Measurements from ENCODE around the gene XPO5.
"Not testable (repeated sequence)": the region's sequence is repeated elsewhere in the genome, so short reads cannot be mapped to it uniquely, and the experiment has no call there.

The XPO5 gene

DNA sequence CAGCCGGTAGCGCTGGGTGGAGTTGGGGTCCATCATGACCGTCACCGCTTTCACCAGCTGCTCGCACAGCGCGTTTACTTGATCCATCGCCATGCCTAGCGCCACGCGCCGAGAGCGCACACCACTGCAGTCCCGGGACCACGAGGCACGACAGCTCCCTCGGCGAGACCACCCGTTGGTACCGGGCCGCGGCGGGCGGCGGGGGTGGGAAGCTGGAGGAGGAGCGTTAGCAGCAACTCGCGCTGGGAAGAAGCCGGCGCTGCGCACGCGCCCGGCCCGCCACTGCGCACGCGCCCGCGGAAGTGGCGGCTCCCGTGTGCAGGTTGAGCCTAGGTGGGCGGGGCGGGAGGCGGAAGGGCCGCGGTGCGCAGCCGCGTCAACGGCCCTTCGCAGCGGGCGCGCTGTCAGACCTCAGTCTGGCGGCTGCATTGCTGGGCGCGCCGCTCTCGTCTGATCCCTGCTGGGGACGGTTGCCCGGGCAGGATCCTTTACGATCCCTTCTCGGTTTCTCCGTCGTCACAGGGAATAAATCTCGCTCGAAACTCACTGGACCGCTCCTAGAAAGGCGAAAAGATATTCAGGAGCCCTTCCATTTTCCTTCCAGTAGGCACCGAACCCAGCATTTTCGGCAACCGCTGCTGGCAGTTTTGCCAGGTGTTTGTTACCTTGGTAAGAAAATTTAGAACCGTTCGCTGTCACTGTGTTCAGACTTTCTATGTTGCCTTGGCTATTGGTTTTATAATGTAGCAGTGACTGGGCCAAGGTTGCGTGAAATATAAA lies at the start of gene XPO5, which contains the start of gene POLH:
Gene XPO5, minus strand, starts transcription at position 267 of the 780 bp plus-strand sequence. Its CDS starts 174 bp downstream, at position 93.
Gene POLH, plus strand, starts transcription at position 414 of the 780 bp plus-strand sequence. CDS start 6,135 bp downstream, outside the sequence.
- DNase-seq (ENCODE audit: low read depth in 2 of 2): peak; percentile 80 to 87

DNA sequence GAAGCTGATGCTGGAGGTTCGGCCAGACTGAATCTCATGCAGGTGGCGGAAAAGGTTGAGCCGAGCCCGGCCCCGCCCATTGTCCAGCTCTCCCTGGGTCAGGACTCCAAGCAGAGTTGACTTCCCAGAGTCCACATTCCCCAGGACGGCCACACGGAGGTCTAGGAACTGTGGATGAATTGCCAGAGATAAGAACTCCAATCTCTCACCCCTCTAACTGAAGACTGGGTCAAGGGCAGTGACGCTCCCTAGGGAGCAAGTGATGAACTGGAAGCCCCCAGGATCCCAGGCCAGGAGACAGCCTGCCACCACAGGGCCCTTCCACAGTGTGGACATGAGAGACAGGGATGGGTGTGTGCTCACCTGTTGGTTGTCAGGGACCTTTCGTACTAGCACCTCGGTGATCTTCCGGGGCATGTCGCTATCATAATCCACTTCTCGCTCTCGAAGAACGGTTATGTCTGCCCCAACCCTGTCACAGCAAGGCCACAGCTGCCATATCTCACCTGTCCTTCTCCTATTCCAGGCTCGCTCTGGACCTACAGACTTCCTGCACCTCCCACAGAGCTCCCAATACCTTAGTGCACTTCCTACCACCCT lies 49.7 kb upstream of the XPO5 start:
- no peak for DNase-seq (ENCODE audit: low read depth in 2 of 2)

DNA sequence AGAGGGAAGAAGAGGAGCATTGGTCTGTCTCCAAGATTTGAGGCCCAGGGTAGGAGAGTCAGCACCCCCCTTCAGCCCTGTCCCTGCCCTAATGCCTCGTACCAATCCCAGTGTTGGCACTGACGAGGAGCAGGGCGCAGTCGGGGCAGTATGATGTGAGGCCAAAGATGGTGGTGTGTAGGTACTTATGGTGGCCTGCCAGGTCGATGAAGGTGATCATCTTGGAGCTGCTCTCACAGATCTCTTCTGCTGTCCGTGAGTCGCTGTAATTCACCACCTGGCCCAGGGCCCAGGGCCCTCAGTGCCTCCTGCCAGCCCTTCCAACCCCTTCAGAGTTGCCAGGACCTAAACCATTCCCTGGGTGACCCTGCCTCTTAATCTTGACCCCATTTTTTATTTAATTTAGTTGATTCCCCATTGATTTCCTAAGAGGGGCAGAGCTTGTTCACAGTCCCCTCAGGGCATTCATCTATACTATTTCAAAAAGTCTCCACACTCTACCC lies 49.0 kb upstream of the XPO5 start:
- no peak for DNase-seq (ENCODE audit: low read depth in 2 of 2)

DNA sequence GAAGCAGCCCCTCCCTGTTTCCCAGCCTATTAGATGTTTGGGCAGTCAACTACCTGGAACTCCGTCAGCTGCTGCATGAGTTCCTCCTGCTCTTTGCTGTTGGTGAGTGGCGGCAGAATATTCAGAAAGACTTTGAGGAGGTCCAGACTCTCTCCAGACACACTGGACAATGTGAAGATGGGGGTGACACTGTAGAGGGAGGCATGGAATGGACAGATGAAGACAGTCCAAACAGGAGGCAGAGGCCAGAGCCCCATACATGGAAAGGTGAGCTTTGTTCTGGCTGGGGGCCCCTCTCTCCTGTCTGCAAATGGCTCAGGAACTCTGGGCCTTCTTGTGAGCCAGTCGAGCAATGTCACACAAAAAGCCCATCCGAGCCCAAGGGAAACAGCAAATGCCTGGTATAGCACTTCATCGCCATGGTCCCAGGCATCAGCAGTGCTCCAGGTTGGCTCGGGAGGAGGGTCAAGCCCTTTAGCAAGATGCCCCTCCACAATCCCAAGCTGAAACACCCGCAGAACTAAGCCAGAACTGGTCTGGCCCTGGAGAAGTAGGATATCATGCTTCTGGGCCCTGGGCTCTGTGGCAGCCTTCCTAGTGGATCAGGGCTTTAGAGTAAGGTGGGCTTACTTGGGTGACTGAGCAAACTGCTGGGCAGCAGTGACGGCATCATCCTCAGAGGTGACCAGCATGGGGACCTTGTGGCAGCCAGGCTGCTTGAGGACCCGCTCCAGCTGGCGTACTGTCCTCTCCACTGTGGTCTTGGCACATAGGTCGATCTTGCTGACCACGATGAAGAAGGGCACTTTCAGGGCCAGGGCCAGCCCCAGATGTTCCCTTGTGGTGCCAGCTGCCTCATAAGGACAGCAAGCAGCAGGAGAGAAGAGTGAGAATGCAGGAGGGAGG lies 48.3 kb upstream of the XPO5 start:
- no peak for DNase-seq (ENCODE audit: low read depth in 2 of 2)

DNA sequence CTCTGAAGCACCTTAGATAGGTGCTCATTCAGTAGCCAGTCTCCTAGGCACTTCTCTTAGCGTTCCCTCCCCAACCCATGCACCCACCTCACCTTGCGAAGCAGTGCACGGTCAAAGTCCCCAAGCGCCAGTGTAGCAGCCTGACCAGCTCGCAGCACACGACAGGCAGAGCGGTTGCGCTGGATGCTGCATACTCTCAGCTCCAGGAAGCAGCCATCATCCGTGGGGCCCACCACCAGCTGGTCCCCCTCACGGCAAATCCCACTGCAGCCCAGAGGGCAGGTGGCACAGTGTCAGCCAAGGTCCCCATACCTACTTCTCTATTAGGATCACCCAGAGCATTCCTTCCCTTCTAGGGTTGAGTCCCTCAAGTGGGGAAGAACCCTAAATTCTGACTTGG lies 46.7 kb upstream of the XPO5 start:
- DNase-seq (ENCODE audit: low read depth in 2 of 2): no peak

DNA sequence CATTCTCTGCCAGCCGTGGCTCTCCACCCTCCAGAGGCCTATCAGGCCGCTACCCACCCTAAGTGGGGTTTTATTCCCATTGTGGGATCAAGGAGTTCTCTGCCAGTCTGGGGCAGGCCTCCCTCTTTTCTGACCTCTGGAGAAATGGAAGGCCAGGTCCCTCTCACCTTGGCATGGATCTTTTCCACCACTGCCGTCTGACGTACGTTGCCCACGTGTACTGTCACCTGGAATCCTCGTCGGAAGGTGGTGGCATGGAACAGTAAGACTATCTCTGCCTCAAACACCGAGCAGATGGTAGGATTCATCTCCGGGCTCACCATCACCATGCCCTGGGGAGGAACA lies 46.0 kb upstream of the XPO5 start:
- no peak for DNase-seq (ENCODE audit: low read depth in 2 of 2)

DNA sequence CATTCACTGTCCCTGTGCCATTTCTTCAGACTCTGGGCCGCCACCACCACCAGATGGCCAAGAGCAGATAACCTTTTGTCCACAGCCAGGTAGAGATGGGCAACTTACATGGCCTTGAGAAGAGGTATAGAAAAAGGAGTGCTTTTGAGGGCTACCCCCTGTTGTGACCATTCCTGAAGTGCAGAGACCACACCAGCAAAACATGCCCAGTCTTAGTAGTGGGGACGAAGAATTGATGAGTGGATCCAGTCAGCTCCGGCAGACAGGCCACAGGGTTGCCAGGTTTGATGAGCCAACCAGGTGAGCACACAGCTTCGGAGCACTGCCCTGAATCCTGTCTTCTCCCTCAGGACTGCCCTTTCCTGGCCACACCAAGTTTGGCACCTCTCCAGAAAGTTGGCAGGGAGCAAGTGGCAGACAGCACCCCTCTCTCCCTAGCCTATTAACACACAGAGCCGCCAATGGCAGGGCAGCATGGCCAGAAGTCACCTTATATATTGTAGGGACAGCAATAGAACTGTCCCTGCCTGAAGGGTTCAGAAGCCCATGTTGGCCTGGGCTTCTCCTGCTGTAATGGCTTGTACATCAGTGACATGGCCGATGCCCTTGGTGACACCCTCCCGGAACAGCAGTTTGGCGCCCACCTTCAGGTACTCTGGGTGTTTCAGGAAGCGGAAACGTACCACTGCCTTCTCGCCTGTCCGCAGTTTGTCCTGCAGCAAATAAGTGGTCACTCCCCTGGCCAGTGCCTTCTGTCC lies 45.4 kb upstream of the XPO5 start:
- no peak for DNase-seq (ENCODE audit: low read depth in 2 of 2)

DNA sequence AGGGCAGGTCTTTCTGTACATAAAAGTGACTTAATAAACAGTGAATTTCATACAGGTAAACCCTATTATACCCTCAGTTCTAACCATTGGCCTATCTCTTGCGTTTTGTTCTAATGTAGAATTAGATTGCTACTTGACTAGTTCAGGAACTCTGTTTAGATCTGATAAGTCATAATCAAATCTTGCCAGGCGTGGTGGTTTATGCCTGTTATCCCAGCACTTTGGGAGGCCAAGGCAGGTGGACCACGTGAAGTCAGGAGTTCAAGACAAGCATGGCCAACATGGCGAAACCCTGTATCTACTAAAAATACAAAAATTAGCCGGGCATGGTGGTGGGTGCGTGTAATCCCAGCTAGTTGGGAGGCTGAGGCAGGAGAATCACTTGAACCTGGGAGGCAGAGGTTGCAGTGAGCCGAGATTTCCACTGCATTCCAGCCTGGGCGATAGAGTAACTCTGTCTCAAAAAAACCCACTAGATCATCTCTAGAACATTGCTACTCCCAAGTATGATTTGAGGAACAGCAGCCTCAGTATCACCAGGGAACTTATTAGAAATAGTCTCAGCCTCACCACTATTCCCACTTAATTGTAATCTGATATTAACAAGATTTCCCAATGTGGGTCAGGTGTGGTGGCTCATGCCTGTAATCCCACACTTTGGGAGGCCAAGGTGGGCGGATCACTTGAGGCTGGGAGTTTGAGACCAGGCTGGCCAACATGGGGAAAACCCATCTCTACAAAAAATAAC lies 41.1 kb upstream of the XPO5 start:
- no peak for DNase-seq (ENCODE audit: low read depth in 2 of 2)

DNA sequence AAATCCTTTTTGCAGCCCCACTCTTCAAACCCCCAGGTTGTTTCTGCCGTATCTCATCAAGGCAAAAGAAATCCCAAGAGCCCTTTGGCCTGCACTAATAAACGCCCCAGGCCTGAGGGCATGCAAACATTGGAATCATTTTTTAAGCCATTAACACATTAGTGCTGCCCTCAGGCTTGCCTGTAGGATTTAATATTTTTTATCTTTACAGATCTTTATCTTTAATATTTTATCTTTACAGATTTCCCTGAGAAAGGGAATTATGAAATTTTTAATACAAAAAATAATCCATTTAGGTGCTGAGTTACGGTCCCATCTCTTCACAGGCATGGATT lies 38.5 kb upstream of the XPO5 start:
- DNase-seq (ENCODE audit: low read depth in 2 of 2): no peak

DNA sequence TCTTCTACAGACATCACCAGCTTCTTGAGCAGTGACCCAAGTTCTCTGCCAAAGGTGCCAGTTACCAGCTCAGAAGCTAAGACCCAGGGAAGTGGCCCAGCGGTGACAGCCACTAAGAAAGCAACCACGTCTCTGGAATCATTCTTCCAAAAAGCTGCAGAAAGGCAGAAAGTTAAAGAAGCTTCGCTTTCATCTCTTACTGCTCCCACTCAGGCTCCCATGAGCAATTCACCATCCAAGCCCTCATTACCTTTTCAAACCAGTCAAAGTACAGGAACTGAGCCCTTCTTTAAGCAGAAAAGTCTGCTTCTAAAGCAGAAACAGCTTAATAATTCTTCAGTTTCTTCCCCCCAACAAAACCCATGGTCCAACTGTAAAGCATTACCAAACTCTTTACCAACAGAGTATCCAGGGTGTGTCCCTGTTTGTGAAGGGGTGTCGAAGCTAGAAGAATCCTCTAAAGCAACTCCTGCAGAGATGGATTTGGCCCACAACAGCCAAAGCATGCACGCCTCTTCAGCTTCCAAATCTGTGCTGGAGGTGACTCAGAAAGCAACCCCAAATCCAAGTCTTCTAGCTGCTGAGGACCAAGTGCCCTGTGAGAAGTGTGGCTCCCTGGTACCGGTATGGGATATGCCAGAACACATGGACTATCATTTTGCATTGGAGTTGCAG lies 38.0 kb upstream of the XPO5 start:
- no peak for DNase-seq (ENCODE audit: low read depth in 2 of 2)

DNA sequence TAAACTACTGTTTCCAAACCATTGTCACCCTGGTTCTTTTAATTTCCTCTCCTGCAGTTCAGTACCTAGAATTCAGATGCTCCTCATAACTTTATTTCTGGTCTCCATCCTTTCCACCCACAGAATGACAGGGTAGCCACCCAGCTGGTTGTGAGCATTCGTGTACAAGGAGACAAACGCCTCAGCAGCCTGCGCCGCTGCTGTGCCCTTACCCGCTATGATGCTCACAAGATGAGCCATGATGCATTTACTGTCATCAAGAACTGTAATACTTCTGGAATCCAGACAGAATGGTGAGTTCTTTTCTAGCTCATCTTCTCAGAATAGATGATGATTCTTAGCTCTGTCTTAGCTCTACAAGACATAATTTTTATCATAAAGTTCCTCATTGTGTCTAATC lies 34.6 kb upstream of the XPO5 start:
- DNase-seq (ENCODE audit: low read depth in 2 of 2): no peak

DNA sequence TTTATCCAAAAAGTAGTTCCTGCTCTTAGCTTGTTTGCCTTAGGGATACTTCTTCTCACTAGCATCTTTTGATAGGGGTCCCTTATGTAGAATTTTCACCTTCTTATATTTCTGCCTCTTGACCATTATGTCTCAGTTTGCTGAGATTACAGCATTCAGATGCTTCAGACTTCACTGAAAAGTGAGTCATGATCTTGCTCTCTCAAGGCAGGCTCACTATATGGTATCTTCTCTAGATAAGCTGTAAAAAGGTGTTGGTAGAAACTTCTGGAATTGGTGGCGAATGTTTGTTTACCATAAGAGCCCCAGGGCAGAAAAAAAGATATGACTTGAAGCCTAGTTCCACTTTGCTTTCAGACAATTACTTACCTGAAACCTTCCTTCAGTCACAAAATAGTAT lies 33.6 kb upstream of the XPO5 start:
- DNase-seq (ENCODE audit: low read depth in 2 of 2): no peak

DNA sequence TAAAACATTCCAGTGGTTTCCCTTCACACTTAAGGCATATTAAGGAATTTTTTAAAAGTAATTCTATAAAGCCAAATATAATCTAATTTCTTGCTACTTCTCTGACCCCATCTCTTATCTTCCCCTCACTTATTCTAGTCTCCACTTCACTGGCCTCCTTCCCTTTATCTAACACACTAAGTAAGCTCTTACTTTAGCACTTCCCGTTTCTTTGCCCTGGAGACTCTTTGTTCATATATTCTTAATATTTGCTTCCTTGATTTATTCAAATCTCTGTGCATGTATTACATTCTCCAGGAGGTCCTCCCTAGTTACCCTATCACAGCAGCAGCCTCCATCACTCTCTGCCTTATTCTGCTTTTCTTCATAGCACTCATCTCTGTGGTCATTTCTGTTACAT lies 33.0 kb upstream of the XPO5 start:
- no peak for DNase-seq (ENCODE audit: low read depth in 2 of 2)

DNA sequence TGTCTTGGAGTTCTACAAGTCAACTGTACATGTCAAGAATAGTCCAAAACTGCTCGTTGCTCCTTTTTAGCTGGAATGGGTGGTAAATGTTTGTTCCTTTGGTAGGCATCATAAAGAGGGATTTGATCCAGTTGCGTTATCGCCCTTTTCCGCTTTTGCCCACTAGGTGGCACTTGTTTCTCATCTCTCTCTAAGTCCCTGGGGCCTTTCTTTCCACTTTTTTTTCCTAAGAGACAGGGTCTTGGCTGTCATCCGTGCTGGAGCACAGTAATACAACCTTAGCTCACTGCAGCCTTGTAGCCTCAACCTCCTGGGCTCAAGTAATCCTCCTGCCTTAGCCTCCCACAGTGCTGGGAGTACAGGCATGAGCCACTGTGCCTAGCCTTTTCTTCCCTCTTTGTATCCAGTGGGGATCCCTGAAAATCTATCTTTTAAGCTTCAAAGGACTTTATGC lies 32.5 kb upstream of the XPO5 start:
- DNase-seq (ENCODE audit: low read depth in 2 of 2): peak in 1 of 2 donors; percentile 22

DNA sequence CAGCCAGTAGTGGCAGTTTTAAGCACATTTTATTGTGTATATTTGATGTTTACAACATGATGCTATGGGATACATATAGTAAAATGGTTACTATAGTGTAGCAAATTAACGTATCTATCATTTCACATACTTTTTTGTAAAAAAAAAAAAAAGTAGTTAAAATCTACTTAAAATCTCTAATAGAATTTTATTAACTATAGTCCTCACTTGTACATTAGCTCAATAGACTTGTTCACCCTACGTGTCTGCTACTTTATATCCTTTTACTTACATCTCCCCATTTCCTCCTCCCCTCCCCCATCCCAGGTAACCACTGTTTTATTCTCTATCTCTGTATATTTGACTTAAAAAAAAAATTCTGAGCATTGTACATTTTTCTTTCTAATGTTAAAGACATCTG lies 30.2 kb upstream of the XPO5 start:
- DNase-seq (ENCODE audit: low read depth in 2 of 2): no peak

DNA sequence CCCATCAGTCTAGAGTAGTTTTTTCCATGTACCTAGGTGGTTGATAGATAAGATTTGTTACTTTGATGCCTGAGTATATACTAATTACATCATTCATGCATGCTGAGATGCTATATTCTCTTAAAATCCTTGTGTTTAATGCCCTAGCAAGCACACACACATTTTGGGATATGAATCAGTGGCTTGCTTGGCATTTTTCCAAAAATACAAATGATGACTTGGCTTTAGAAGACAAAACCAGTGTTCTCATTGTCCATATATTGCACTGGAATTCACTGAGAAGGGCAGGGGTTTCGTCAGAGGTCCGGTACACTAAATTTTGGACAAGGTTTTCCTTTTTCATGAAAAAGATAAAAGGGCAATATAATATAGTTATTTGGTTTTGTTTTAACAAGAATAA lies 28.3 kb upstream of the XPO5 start:
- no peak for DNase-seq (ENCODE audit: low read depth in 2 of 2)

DNA sequence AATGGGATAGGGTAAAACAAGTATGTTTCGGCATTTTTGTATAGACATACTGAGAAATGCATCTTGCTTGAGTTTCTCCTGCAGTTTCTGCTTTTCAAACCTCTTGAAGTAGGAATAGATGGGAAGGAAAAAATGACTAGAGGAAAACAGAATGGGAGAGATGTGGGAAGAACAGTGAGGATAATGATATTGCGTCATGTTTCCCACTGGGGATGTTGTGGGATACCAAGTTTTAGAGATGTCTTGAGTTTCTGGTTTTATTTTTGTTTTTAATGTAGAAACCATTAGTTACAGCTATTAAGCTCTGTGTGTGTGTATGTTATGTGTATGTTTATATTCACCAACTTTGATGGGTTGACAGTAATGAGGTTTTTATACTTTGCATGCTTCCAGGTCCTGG lies 24.8 kb upstream of the XPO5 start:
- DNase-seq (ENCODE audit: low read depth in 2 of 2): no peak

DNA sequence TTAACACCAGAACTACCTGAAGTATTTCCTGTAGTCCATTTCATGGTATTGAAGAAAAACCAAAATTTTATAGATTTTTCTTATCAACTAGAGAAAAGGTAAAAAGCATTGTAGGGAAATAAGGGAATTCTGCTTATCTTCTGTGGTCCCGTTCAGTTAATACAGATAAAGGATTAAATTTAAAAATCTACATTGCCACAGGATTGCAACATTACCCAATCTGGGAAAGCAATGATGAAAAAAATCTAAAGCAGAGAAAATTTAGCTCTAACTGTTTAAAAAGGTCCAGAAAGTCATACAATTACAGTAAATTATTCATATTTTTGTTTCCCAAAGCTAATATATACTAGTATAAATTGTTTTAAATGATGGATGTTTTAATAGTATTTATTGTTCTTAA lies 18.1 kb upstream of the XPO5 start:
- DNase-seq (ENCODE audit: low read depth in 2 of 2): no peak

DNA sequence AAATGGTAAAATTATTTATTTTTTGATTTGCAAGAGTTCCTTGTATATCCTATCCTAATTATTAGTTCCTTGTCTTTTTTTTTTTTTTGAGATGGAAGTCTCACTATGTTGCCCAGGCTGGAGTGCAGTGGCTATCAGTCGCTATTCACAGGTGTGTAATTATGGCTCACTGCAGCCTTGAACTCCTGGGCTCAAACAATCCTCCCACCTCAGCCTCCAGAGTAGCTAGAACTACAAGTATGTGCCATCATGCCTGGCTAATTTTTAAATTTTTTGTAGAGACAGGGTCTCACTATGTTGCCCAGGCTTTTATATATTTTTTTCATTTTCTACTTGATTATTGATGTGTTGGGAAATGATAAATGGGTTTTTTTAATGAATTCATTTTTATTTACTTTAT lies 13.7 kb upstream of the XPO5 start:
- not testable (repeated sequence) for DNase-seq (ENCODE audit: low read depth in 2 of 2)

DNA sequence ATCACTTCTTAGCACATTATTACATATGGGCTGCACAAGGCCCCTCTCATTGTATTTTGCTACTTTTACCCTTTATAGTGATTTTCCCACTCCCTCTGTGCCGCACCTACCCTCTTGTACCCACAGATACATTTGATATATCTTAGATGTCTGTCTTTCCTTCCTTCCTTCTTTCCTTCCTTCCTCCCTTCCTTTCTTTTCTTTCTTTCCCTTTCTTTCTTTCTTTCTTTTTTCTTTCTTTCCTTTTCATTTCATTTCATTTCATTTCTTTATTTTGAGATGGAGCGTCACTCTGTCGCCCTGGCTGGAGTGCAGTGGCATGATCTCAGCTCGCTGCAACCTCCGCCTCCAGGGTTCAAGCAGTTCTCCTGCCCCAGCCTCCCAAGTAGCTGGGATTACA lies 12.4 kb upstream of the XPO5 start:
- DNase-seq (ENCODE audit: low read depth in 2 of 2): no peak

Measured in stimulated activated CD8-positive, alpha-beta memory T cell treated with anti-CD3 and anti-CD28 coated beads, Interleukin-15, amount 100 ng/mL, for 4 hours (primary cell).